NCI-H69 (cell line): ENCODE measurements around the gene ST8SIA6.
A peak's percentile ranks its signal among the peaks of the same experiment; 100 is the strongest.
"Not testable (repeated sequence)": the region's sequence is repeated elsewhere in the genome, so short reads cannot be mapped to it uniquely, and the experiment has no call there.

Experiments
- DNase-seq: peaks from one replicate; lab custom pipeline; 2025; lab: John Stamatoyannopoulos, UW

Gene ST8SIA6

GRCh38 chr10:17457083-17457482 lies 2.7 kb upstream of the ST8SIA6 start:
- no peak for DNase-seq

GRCh38 chr10:17456032-17456548 lies 1.7 kb upstream of the ST8SIA6 start:
- no peak for DNase-seq

- no peak for DNase-seq
These were observed 673 bp upstream of the ST8SIA6 start for GRCh38 chr10:17455015-17455520.

DNA sequence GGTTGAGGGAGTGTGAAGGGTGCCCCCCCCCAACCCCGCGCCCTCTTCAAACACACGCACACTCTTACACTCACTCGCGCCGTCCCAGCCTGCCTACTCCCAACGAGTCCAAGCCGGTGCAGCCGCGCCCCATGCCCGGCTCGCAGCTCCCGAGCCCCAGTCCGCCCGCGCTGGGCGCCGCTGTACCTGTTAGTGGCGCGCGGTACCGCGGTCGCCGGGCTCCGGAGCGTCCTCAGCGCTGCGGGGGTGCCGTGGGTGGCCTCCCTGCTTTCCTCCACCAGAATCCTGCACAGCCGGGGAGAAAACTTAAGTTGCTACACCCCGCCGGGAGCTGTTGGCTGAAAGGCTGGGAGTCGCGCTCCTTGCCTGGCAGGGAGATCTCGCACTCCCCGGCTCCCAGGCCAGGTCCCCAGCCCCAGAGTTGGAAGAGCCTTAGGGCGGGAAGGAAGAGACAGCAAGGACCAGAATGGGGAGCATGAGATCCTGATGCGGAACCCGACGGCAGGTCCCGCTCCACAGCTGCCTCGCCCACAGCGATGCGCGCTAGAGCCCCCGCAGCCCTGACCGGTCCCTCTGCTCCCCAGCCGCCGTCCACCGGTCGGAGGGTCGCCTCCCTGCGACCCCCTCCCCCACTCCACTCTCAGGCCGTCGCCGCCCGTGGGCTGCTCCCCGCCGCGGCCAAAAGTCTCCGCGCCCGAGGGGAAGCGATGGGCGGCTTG lies 863 bp downstream of the ST8SIA6 start:
- DNase-seq: peak; percentile 32

DNA sequence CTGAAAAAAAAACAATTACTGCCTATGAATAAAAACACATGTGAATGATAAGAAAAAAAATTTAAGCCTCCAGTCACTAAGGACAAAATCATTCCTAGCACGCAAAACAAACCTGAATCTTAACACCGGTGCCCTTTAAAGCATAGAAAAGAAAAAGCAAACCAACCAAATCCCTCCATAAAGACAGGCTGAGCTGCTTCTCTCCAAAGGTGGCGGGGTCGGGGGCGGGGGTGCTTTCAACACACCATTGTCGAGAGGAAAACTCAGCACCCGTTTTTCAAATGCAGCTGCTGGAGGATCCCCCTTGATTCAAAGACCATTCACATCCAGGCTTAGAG lies 1.4 kb downstream of the ST8SIA6 start:
- no peak for DNase-seq

- DNase-seq: no peak
These were observed 2.1 kb downstream of the ST8SIA6 start for GRCh38 chr10:17452060-17452841.

- DNase-seq: no peak
These were observed 4.4 kb downstream of the ST8SIA6 start for GRCh38 chr10:17450024-17450423.

DNA sequence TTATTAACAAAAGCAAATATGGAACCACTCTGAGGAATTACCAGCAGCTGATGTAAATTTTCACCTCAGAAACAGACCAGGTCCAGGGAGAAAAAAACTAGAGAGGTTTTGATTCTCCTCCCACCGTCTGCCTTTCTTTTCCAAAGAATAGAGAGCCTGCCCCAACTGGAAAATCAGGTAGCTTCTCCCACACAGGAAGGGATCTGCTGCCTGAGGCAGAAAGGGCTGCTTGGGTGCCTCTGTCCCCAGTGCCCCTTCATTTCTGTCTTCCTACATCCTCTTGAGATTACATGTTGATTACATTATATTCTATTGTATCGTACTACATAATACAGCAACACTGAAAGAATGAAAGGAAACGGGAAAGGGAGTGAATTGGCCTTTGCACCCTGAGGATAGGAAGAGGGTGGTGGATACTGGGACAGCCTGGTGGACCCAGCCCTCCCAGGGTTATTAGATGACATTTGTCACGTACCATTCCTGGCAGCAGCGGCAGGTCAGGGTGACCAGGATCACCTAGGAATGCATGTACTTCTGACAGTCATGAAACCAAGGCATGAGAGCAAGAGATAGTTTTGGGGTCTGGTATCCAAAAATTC lies 8.9 kb downstream of the ST8SIA6 start:
- DNase-seq: no peak

GRCh38 chr10:17444388-17444714 lies 10.0 kb downstream of the ST8SIA6 start:
- no peak for DNase-seq

DNA sequence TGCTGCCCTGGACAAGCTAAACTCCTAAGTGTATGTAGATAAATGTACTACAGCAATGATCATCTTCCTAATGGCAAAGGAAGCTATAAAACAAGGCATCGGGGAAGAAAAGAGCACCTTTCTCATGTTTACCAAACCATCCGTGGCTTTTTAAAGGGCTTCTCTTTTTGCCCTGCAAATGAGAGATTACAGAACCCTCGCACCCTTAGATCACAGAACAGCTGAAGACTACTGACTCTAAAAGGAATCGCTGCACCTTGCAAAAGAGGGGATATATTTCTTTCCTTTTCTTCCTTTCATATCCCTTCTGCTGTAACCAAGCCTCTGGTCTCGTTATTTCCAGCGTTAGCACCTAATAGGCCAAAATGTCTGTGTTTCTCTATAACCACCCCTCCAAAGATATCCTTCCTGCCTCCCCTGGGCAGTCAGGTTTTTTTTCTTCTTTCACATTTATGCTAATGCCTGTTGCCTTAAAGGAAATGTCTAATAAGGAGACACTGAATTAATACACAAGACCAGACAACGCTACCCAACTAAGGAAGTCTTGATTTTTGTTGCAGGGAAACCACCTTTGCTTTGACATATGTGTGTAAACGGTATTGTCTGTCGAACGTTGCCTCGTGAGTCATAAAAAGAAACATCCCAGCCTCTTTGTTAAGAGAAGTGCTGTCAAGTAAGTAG lies 10.5 kb downstream of the ST8SIA6 start:
- no peak for DNase-seq

DNA sequence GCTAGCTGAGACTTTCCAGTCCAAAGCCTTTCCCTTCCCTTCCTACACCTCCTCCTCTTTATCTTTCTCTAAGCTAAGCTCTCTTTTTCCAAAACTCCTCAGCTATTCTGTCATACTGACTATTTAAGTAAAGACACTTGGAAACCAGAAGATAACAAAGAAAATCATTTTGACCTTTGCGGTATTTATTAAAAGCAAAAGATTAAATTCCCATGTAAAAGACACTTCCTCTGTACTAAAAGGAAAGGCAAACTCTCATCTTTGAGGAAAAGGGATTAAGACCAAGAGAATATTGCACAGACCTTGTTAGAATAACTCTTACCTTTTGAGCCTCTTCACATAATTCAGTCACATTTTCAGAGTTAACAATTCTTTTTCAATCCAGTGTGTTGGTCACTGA lies 15.8 kb downstream of the ST8SIA6 start:
- no peak for DNase-seq

DNA sequence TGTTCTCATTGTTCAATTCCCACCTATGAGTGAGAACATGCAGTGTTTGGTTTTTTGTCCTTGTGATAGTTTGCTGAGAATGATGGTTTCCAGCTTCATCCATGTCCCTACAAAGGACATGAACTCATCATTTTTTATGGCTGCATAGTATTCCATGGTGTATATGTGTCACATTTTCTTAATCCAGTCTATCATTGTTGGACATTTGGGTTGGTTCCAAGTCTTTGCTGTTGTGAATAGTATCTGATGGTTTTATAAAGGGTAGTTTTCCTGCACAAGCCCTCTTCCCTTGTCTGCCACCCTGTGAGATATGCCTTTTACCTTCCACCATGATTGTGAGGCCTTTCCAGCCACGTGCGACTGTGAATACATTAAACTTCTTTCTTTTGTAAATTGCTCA lies 17.8 kb downstream of the ST8SIA6 start:
- not testable (repeated sequence) for DNase-seq

- no peak for DNase-seq
These were observed 18.4 kb downstream of the ST8SIA6 start for GRCh38 chr10:17435953-17436352.

- DNase-seq: no peak
These were observed 19.2 kb downstream of the ST8SIA6 start for GRCh38 chr10:17435187-17435586.

DNA sequence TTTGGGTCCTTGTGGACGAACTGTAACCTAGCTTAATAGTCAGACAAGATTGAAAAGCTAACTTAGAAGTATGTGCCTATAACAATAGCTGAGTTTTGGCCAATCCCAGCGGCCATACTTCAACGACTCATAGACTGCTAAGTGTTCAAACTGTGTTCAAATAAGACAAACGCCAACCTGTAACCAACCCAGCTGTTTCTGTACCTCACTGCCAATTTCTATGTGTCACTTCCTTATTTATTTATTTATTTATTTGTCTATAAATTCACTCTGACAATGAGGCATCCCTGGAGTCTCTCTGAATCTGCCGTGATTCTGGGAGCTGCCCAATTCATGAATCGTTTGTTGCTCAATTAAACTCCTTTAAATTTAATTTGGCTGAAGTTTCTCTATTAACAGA lies 21.7 kb downstream of the ST8SIA6 start:
- no peak for DNase-seq

- DNase-seq: no peak
These were observed 22.5 kb downstream of the ST8SIA6 start for GRCh38 chr10:17431871-17432311.

DNA sequence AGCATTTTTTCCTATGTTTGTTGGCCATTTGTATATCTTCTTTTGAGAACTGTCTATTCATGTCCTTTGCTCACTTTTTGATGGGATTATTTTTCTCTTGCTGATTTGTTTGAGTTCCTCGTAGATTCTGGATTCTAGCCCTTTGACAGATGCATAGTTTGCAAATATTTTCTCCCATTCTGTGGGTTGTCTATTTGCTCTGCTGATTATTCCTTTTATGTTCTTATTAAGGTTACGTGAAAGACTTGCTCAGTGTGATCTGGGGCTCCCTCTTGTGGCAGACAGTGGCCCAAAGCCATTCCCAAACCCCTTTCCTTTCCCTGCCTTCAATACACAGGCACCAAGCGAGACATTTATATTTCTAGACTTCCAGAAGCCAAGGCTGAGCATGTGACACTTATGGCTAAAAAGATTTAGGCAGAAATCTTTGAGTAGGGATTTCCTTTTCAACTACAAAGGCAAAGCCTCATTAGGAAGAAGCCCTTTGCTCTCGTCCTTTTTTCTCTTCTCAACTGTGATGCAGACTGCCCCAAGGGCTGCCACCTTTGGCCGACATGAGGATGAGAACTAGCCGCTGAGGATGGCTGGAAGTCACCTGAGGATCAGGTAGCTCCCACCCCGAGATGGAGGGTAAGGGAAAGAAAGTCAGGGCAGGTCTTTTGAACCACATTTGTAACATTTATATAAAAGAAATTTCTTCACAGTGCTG lies 23.6 kb downstream of the ST8SIA6 start:
- peak; percentile 32 for DNase-seq

GRCh38 chr10:17429490-17429889 lies 24.9 kb downstream of the ST8SIA6 start:
- DNase-seq: no peak

- no peak for DNase-seq
These were observed 25.9 kb downstream of the ST8SIA6 start for GRCh38 chr10:17428351-17429097.

DNA sequence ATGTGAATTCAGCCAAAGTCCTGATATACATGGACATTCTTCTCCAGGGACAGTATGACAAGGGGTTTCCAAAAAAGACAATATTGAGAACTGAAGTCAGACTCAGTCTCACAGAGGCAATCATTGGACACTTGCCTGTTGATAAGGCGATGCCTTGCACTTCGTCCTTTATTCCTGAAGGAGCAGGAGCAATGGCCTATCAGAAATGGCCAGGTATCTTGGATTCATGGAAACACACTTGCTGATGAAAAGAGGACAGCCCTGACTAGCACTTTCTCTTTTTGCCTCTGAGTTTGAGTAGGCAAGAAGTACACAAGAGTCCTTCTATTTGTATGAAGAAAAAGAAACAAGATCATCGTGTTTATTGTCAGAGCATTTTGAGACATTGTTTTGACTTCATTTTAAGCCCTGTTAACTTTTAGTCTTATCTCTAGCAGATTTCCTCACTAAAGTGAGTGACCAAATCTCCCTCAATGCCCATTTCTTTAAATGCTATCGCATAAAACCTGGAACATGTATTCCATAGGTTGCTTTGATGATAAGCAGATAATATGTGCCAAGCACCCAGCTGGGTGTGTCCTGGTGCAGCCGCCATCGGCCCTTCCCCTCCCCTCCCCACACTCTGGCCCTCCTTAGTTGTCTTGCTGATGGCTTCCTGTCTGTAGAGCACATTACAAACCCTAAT lies 26.6 kb downstream of the ST8SIA6 start:
- no peak for DNase-seq
